Measurements from ENCODE around the gene FAM219B. TPM values are rescaled to one million over a fixed set of nuclear protein-coding genes. Genes with fewer than 3 reads are reported as not detected.

Gene FAM219B
- total RNA-seq, 4 donors from 2014 or later = 28.2 to 32.9 (median 31.2) TPM

GRCh38 chr15:74892313-74892712, 14.3 kb downstream of the FAM219B start:
- Histone ChIP-seq H3K9me3 (no peaks in the 10 kb centered on the region), H3K27ac (peak overlapping the region; percentile 37 to 96 (median 92)), H3K4me3 (no peak overlapping the region), H3K4me1 (peaks cover 25 to 28% of the 10 kb centered on the region in 2 donors), H3K27me3 (no peaks in the 10 kb centered on the region), H3K36me3 (peaks cover 0 to 20% of the 10 kb centered on the region in 2 donors)
- intact Hi-C loops (cut with DNase I; ENCODE audit: low total_unique reads) (no loop called here), in situ Hi-C loops (cut with MboI; ENCODE audit: low sequenced_read_pairs in 4 of 4) (no loop called here)
- no peak for TF ChIP-seq POLR2A (IDR thresholded peaks at IDR 0.05)
- TF ChIP-seq CTCF (IDR thresholded peaks at IDR 0.05 in 4 of 5, conservative IDR thresholded peaks at IDR 0.05 in 1 of 5) = no peak
- no peak for ATAC-seq
- DNase-seq = no peak

- ATAC-seq = no peak
- no peak for TF ChIP-seq POLR2A (IDR thresholded peaks at IDR 0.05)
- TF ChIP-seq CTCF (IDR thresholded peaks at IDR 0.05 in 4 of 5, conservative IDR thresholded peaks at IDR 0.05 in 1 of 5) = no peak
- intact Hi-C loops (cut with DNase I; ENCODE audit: low total_unique reads) = no loop called here
Observed at GRCh38 chr15:74891469-74891868, 15.2 kb downstream of the FAM219B start.

GRCh38 chr15:74890665-74890960, 16.0 kb downstream of the FAM219B start:
- intact Hi-C loops (cut with DNase I; ENCODE audit: low total_unique reads) (no loop called here), in situ Hi-C loops (cut with MboI; ENCODE audit: low sequenced_read_pairs in 4 of 4) (no loop called here)
- Histone ChIP-seq H3K27me3 (no peaks in the 10 kb centered on the region), H3K27ac (peak overlapping the region; percentile 88 to 96 (median 92)), H3K36me3 (peaks cover 0 to 13% of the 10 kb centered on the region in 2 donors), H3K4me1 (peaks cover 25 to 28% of the 10 kb centered on the region in 2 donors), H3K4me3 (peak overlapping the region; percentile 88 to 100 (median 92)), H3K9me3 (no peaks in the 10 kb centered on the region)
- TF ChIP-seq POLR2A (IDR thresholded peaks at IDR 0.05) = no peak
- no peak for TF ChIP-seq CTCF (IDR thresholded peaks at IDR 0.05 in 4 of 5, conservative IDR thresholded peaks at IDR 0.05 in 1 of 5)
- no peak for ATAC-seq
- no peak for DNase-seq

More at GRCh38 chr15:74891469-74891868, 15.2 kb downstream of the FAM219B start:
- no peaks in the 10 kb centered on the region for H3K9me3 ChIP-seq
- no peaks in the 10 kb centered on the region for H3K27me3 ChIP-seq
- H3K27ac ChIP-seq = peak overlapping the region; percentile 88 to 96 (median 92)
- peaks cover 0 to 18% of the 10 kb centered on the region in 2 donors for H3K36me3 ChIP-seq
- no peak overlapping the region for H3K4me3 ChIP-seq
- in situ Hi-C loops (cut with MboI; ENCODE audit: low sequenced_read_pairs in 4 of 4) = no loop called here
- peaks cover 25 to 28% of the 10 kb centered on the region in 2 donors for H3K4me1 ChIP-seq
- DNase-seq = no peak

- peak; percentile 51 to 62 for TF ChIP-seq POLR2A (IDR thresholded peaks at IDR 0.05)
- TF ChIP-seq CTCF (IDR thresholded peaks at IDR 0.05 in 4 of 5, conservative IDR thresholded peaks at IDR 0.05 in 1 of 5) = peak in 2 of 5 experiments; percentile 13 to 46
- peaks cover 0 to 13% of the 10 kb centered on the region in 2 donors for H3K36me3 ChIP-seq
- H3K27ac ChIP-seq = peak within 1 kb of the TSS; percentile 88 to 96 (median 92)
- peak within 1 kb of the TSS; percentile 88 to 100 (median 92) for H3K4me3 ChIP-seq
- in situ Hi-C loops (cut with MboI; ENCODE audit: low sequenced_read_pairs in 4 of 4) (no loop called here), intact Hi-C loops (cut with DNase I; ENCODE audit: low total_unique reads) (no loop called here)
- DNase-seq (peak; percentile 71 to 81), ATAC-seq (peak; percentile 91 to 93)
- peaks cover 25 to 28% of the 10 kb centered on the region in 2 donors for H3K4me1 ChIP-seq
- H3K9me3 ChIP-seq = no peaks in the 10 kb centered on the region
- no peaks in the 10 kb centered on the region for H3K27me3 ChIP-seq
Observed at GRCh38 chr15:74889883-74890664, 16.6 kb downstream of the FAM219B start, which contains the start of gene MPI. Gene MPI, plus strand, starts transcription at chr15:74890042. Its CDS starts 32 bp downstream, at chr15:74890074.

Data from gastrocnemius medialis (tissue), 4 donors.